Suprapubic skin (tissue), 4 donors: ENCODE data around the gene DPM1. TPM values are rescaled to one million over a fixed set of nuclear protein-coding genes. Genes with fewer than 3 reads are reported as not detected.

Experiments
- DNase-seq, 2 donors: peaks; one replicate each; pipeline ENCODE4 v3.0.0-alpha.2; 2019; ENCODE audit warnings: low spot score in 2 of 2
- H3K27ac ChIP-seq: fragments of 200-600 bp; sonication (generic); one replicate; pipeline ENCODE4 v1.5.1; 2019
- H3K27me3 ChIP-seq: fragments of 200-600 bp; sonication (generic); one replicate; pipeline ENCODE4 v1.5.1; 2019
- H3K36me3 ChIP-seq: fragments of 200-600 bp; sonication (generic); one replicate; pipeline ENCODE4 v1.5.1; 2019
- H3K4me1 ChIP-seq: fragments of 200-600 bp; sonication (generic); one replicate; pipeline ENCODE4 v1.5.1; 2019
- H3K4me3 ChIP-seq: fragments of 200-600 bp; sonication (generic); one replicate; pipeline ENCODE4 v1.5.1; 2019; ENCODE audit warnings: mild to moderate bottlenecking
- H3K9me3 ChIP-seq: fragments of 200-600 bp; sonication (generic); one replicate; pipeline ENCODE4 v1.5.1; 2019
- CTCF ChIP-seq, 2 donors: fragments of 200-600 bp in 1 of 2; fragments of 450-650 bp in 1 of 2; sonication (generic) in 1 of 2; IDR thresholded peaks; one replicate each; pipeline ENCODE4 v1.5.1; 2016 to 2019; ENCODE audit warnings: antibody characterized with exemption in 2 of 2, mild to moderate bottlenecking in 1 of 2, moderate library complexity in 1 of 2
- EP300 ChIP-seq: sonication (generic); formaldehyde crosslinking; IDR thresholded peaks from one replicate; pipeline ENCODE4 v1.6.1; 2017; ENCODE audit warnings: antibody characterized with exemption
- POLR2A ChIP-seq, 2 donors: fragments of 450-650 bp; IDR thresholded peaks; one replicate each; pipeline ENCODE4 v1.6.1; 2017; ENCODE audit warnings: antibody characterized with exemption in 2 of 2, mild to moderate bottlenecking in 2 of 2, moderate library complexity in 2 of 2
- POLR2AphosphoS5 ChIP-seq, 3 donors: sonication (generic); formaldehyde crosslinking; IDR thresholded peaks; one replicate each; pipeline ENCODE4 v1.6.1; 2017; ENCODE audit warnings: antibody characterized with exemption in 3 of 3
- WGBS: methylation state at CpG from one replicate; pipeline ENCODE4 v1.1.5; 2018; 5-methylcytosine and 5-hydroxymethylcytosine counted together
- total RNA-seq, 4 donors: library from RNA; depleted of rRNA; stranded (reverse); fragments of >200 nt; gene quantifications; one replicate each; pipeline ENCODE4 v1.1.0, GENCODE V29; 2016

DPM1 gene
- total RNA-seq, 4 donors from 2014 or later: 30.5 to 54.3 (median 41.5) TPM

GRCh38 chr20:50953821-50954220 is 4.5 kb downstream of the DPM1 start:
- H3K4me3 ChIP-seq: no peak overlapping the region
- H3K27ac ChIP-seq: no peak overlapping the region
- TF ChIP-seq POLR2A (IDR thresholded peaks at IDR 0.05) (no peak), EP300 (no peak), POLR2AphosphoS5 (IDR thresholded peaks at IDR 0.05) (no peak), CTCF (IDR thresholded peaks at IDR 0.05) (no peak)
- H3K36me3 ChIP-seq: peaks cover 40% of the 10 kb centered on the region
- no peak for DNase-seq
- no peaks in the 10 kb centered on the region for H3K27me3 ChIP-seq
- no peaks in the 10 kb centered on the region for H3K9me3 ChIP-seq
- peaks cover 24% of the 10 kb centered on the region for H3K4me1 ChIP-seq

GRCh38 chr20:50953196-50953595 is 5.1 kb downstream of the DPM1 start:
- H3K36me3 ChIP-seq: peaks cover 46% of the 10 kb centered on the region
- no peak overlapping the region for H3K4me3 ChIP-seq
- no peaks in the 10 kb centered on the region for H3K27me3 ChIP-seq
- H3K27ac ChIP-seq: no peak overlapping the region
- H3K9me3 ChIP-seq: no peaks in the 10 kb centered on the region
- TF ChIP-seq POLR2AphosphoS5 (IDR thresholded peaks at IDR 0.05) (no peak), CTCF (IDR thresholded peaks at IDR 0.05) (no peak), POLR2A (IDR thresholded peaks at IDR 0.05) (no peak), EP300 (no peak)
- WGBS: 90% methylated on average over 2 of the region's 2 CpGs
- H3K4me1 ChIP-seq: peaks cover 24% of the 10 kb centered on the region
- DNase-seq: no peak

GRCh38 chr20:50948132-50948785 is 10.1 kb downstream of the DPM1 start:
- Histone ChIP-seq H3K27me3 (no peaks in the 10 kb centered on the region), H3K4me1 (no peaks in the 10 kb centered on the region), H3K27ac (no peak overlapping the region), H3K9me3 (no peaks in the 10 kb centered on the region), H3K4me3 (no peak overlapping the region), H3K36me3 (peaks cover 89% of the 10 kb centered on the region)
- no peak for DNase-seq
- WGBS: 89% methylated on average over 4 of the region's 4 CpGs
- TF ChIP-seq POLR2A (IDR thresholded peaks at IDR 0.05) (no peak), CTCF (IDR thresholded peaks at IDR 0.05) (no peak), POLR2AphosphoS5 (IDR thresholded peaks at IDR 0.05) (no peak), EP300 (no peak)

GRCh38 chr20:50943069-50943468 is 15.3 kb downstream of the DPM1 start:
- no peaks in the 10 kb centered on the region for H3K4me1 ChIP-seq
- WGBS: 98% methylated on average over 7 of the region's 7 CpGs
- TF ChIP-seq POLR2A (IDR thresholded peaks at IDR 0.05) (no peak), CTCF (IDR thresholded peaks at IDR 0.05) (no peak), EP300 (no peak), POLR2AphosphoS5 (IDR thresholded peaks at IDR 0.05) (no peak)
- peaks cover 94% of the 10 kb centered on the region for H3K36me3 ChIP-seq
- DNase-seq: no peak
- no peaks in the 10 kb centered on the region for H3K27me3 ChIP-seq
- no peak overlapping the region for H3K4me3 ChIP-seq
- no peak overlapping the region for H3K27ac ChIP-seq
- H3K9me3 ChIP-seq: no peaks in the 10 kb centered on the region

GRCh38 chr20:50933589-50933988 is 24.7 kb downstream of the DPM1 start:
- H3K27ac ChIP-seq: no peak overlapping the region
- 82% methylated on average over 1 of the region's 1 CpG for WGBS
- H3K4me3 ChIP-seq: no peak overlapping the region
- no peak for TF ChIP-seq CTCF (IDR thresholded peaks at IDR 0.05)
- TF ChIP-seq EP300: no peak
- TF ChIP-seq POLR2A (IDR thresholded peaks at IDR 0.05): no peak
- no peak for TF ChIP-seq POLR2AphosphoS5 (IDR thresholded peaks at IDR 0.05)
- no peaks in the 10 kb centered on the region for H3K27me3 ChIP-seq
- H3K36me3 ChIP-seq: peaks cover 40% of the 10 kb centered on the region
- no peak for DNase-seq
- H3K4me1 ChIP-seq: peaks cover 19% of the 10 kb centered on the region
- H3K9me3 ChIP-seq: no peaks in the 10 kb centered on the region
